ENCODE measurements around the gene TYMP.
"Not testable (repeated sequence)": the region's sequence is repeated elsewhere in the genome, so short reads cannot be mapped to it uniquely, and the experiment has no call there.

TYMP gene

DNA sequence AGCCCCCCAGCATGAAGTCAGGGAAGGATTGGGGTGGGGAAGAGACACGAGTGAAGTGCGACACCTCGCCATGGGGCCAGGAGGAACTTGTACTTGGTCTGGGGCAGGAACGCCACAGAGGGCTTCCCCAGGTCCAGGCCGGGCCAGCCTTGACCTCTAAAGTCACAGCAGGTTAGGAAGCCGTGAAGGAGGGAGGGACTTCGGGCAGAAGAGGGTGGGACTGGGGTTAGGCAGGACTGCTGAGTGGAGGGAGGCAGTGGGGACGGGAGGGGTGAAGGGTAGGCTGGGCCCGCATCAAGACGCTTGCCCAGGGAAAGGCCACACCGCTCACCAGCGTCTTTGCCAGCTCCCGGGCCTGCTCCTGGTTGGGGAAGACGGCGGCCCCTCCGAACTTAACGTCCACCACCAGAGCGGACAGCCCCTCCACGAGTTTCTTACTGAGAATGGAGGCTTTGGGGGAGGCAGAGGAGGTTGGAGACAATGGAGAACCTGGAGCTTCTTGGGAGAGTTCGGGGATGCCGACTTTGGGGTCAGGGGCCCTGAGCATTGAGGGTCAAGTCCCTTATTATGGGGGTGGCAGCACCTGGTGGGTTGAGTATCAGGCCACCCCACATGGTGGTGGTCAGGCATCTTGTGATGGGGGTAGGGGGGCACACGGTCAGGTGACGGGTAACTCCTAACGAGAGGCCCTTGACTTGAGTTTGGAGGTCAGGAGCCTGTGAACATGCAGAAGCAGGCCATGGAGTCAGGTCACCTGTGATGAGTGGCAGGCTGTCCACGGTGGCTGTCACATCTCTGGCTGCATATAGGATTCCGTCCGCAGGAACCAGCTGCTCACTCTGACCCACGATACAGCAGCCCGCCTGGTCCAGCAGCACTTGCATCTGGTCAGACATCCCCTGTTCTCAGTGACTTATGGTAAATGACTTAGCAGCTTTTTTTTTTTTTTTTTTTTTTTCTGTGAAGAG is 2.7 kb downstream of the TYMP start:
- H3K4me3 ChIP-seq (ENCODE audit: low read length) = peak overlapping the region; percentile 71
- no peak for DNase-seq (ENCODE audit: low read depth, low spot score)

DNA sequence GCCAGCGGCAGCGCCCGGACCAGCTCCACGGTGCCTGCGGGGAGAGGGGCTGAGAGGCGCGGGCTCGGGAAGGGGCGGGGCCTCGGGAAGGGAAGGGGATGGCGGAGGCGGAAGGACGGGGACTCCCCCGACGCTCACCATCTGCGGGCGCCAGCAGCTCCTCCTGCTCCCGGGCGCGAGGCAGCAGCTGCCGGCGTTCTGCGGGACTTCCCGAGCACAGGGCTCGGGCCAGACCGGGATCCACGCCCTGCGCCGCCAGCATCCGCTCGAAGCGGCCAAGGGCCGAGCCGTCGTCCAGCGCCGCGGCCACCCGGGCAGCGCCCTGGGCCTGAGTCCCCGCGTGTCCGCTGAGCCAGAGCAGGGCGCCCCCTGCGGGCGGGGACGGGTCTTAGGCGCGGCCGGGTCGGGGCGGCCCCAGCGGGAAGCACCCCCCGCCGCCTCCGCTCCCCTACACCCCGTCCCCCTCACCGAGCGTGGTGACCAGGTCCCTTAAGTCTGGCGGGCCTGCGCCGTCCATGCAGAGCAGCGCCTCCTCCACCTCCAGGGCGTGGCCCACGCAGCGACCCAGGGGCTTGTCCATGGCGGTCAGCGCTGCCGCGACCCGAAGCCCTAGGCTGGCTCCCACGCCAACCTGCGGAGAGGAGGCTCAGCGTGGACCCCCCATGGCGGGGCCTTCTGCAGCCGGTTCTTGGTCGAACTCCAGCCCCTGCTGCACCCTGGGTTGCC is 3.5 kb downstream of the TYMP start:
- peak overlapping the region; percentile 71 for H3K4me3 ChIP-seq (ENCODE audit: low read length)
- DNase-seq (ENCODE audit: low read depth, low spot score) = peak; percentile 76

DNA sequence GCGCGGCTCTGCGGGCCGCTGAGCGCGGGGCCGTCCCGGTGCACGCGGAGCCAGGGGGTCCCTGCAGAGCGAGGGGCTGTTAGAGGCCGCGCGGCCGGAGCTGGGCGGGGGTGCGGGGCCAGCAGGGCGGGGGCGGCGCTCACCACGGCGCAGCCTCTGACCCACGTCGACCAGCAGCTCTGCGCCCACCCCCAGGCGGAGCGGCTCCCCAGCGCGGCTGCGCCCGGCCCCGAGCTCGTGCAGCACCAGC is 4.0 kb downstream of the TYMP start:
- DNase-seq (ENCODE audit: low read depth, low spot score) = no peak
- H3K4me3 ChIP-seq (ENCODE audit: low read length) = peak overlapping the region; percentile 71

DNA sequence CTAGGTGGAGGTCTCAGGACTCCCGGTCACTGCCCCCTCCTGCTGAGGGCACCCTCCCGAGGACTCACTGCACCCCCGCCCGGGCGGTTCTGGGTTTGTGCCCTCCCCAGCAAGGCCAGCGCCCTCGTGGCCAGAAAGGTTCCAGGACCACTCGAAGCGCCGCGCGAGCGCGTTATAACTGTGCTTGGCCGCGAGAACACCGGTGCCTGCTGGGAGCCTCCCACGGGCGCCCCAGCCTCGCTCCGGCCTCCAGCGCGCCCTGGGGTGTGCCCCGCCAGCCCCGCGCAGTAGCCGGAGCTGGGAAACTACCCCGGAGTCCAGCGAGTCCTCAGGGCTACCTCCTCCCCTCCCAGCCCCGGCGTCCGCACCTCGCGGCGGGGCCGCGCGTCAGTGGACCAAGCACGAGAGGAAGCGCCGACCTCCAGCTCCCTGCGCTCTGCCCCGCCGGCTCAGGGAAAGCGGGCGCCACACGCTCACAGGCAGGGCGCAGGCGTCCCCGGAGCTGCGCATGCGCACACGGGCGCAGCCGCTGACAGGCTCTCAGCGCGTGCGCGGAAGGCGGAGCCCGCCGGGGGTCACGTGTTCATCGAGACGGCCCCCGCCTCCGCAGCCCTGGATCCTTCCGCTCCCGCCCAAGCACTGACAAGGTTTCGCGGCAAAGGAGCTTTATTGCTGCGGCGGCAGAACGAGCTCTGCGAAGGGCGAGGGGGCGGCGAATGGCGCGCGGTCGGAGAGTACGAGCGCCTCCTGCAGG is 4.5 kb downstream of the TYMP start, which contains the start of gene SCO2:
Gene SCO2, minus strand, starts transcription at position 495 of the 754 bp plus-strand sequence. CDS start 1,187 bp downstream, outside the sequence.
- peak; percentile 95 for DNase-seq (ENCODE audit: low read depth, low spot score)
- peak within 1 kb of the TSS; percentile 71 for H3K4me3 ChIP-seq (ENCODE audit: low read length)

DNA sequence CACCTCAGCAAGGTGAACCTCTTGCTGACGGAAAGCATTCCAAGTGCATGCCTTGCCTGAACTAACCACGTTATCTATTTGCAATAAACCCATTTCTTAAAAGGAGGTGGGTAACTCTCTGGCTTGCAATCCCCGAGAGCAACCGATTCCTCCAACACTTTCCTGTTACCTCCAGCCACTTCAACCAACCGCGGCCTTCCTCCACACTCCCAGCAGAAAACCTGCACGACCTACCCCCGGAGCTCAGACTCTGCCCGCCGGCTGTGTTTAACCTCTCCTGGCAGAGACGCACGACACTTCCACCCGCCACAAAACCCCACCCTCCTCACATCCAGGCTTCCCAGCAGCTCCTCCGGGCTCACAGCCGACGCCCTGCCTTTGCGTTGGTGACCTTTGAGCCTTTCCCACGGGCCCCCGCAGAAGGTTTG is 5.1 kb downstream of the TYMP start:
- no peak for DNase-seq (ENCODE audit: low read depth, low spot score)

DNA sequence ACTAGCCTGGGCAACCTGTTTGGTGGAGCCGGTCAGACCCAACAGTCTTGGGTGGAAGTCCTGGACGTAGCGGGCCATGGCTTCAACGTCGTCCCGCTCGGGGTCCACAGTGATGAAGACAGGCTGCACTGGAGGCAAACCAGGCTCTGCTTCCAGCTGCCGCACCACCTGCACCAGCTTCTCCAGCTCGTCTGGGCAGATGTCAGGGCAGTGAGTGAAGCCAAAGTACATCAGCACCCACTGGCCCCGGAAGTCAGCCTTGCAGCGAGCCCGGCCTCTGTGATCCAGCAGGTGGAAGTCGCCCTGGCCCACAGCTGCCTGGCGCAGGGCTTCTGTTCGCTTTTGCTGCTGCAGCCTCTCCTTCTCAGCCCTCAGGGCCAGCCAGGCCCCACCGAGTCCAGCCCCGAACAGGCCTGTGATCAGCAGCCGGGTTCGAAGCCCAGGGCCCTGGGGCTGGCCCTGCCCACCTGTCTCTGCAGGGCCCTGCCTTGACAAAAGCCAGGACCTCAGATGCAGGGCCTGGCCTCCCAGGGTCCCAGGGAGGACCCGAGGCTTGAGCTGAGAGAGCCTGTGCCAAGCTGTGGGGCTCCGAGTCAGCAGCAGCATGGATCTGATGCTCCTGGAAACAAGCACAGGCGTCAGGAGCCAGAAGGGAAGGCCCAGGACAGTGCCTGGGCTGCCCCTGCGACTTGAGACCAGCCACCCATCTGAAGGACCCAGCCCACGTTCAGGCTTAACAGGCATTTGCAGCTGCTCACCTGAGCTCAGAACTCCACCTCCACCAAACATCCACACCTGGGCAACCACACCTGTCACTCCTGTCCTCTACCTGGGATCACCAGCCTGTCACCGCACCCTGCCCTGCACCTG is 5.8 kb downstream of the TYMP start:
- H3K4me3 ChIP-seq (ENCODE audit: low read length) = peak overlapping the region; percentile 71

More for the DNA sequence above, 5.1 kb downstream of the TYMP start:
- peak overlapping the region; percentile 71 for H3K4me3 ChIP-seq (ENCODE audit: low read length)

DNA sequence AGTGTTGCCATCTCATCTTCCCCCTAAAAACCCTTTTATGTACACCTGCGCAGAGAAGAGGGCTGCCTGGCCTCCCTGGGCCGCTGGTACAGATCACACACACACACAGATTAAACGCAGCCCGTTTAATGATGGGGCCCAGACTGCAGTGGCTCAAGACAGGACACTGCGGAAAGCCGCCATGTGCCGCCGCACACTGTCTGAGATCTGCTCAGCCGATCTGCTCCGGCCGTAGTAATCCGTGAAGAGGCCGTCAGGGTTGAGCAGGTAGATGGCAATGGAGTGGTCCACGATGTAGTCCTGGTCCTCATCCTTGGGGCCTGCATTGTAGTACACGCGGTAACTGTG is 6.4 kb downstream of the TYMP start:
- H3K4me3 ChIP-seq (ENCODE audit: low read length) = no peak overlapping the region
- DNase-seq (ENCODE audit: low read depth, low spot score) = no peak

More for the DNA sequence above, 5.8 kb downstream of the TYMP start:
- no peak for DNase-seq (ENCODE audit: low read depth, low spot score)

DNA sequence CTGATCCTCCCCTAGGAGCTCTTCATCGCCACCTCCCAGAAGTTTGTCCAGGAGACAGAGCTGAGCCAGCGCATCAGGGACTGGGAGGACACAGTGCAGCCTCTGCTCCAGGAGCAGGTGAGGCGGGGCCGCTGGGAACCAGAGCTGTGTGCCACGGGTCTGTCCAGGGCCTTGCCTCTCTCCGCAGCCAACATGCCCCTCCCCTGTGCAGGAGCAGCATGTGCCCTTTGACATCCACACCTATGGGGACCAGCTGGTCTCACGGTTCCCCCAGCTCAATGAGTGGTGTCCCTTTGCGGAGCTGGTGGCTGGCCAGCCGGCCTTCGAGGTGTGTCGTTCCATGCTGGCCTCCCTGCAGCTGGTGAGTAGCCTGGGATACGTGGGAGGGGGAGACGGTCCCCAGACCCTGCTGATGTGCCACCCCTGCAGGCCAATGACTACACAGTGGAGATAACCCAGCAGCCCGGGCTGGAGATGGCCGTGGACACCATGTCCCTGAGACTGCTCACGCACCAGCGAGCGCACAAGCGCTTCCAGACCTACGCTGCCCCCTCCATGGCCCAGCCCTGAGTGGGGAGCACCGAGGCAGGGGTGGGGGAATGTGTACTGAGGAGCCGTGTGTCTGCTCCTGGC is 6.9 kb downstream of the TYMP start:
- no peak for DNase-seq (ENCODE audit: low read depth, low spot score)
- H3K4me3 ChIP-seq (ENCODE audit: low read length) = no peak overlapping the region

DNA sequence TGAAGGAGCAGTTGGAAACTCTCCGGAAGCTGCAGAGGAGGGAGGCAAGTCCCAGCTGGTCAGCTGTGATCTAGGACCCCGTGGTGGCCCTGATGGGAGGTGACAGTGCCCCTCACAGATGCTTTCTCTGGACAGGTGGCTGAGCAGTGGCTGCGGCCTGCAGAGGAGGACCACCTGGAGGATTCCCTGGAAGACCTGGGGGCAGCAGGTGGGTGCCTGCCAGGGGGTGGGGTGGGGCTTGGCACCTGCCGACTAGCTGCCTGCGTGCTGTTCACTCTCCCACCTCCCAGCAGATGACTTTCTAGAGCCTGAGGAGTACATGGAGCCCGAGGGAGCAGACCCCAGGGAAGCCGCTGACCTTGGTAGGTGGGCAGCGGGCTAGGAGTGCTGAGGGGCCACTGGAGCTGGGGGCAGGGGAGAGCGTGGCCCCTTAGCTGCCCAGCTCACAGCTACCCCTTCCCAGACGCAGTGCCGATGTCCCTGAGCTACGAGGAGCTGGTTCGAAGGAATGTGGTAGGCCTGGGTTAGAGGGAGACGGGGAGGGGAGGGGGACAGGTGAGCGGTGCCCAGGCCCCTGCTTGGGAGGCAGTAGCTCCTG is 7.5 kb downstream of the TYMP start:
- no peak overlapping the region for H3K4me3 ChIP-seq (ENCODE audit: low read length)
- DNase-seq (ENCODE audit: low read depth, low spot score) = no peak

DNA sequence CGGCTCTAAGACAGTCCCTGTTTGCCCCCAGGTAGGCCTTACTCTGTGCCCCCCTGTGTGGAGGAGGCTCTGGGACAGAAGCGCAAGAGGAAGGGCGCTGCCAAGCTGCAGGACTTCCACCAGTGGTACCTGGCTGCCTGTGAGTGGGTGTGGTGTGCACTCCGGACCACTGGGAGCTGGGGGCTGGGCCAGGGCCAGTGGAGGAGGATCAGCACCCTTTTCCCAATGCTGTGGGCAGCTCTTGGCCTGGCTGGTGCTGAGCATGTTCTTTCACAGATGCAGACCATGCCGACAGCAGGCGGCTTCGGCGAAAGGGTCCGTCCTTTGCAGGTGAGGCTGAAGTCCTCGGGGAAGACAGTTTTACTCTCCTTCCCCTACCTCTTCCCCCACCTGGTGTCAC is 8.1 kb downstream of the TYMP start:
- H3K4me3 ChIP-seq (ENCODE audit: low read length) = no peak overlapping the region
- DNase-seq (ENCODE audit: low read depth, low spot score) = no peak

DNA sequence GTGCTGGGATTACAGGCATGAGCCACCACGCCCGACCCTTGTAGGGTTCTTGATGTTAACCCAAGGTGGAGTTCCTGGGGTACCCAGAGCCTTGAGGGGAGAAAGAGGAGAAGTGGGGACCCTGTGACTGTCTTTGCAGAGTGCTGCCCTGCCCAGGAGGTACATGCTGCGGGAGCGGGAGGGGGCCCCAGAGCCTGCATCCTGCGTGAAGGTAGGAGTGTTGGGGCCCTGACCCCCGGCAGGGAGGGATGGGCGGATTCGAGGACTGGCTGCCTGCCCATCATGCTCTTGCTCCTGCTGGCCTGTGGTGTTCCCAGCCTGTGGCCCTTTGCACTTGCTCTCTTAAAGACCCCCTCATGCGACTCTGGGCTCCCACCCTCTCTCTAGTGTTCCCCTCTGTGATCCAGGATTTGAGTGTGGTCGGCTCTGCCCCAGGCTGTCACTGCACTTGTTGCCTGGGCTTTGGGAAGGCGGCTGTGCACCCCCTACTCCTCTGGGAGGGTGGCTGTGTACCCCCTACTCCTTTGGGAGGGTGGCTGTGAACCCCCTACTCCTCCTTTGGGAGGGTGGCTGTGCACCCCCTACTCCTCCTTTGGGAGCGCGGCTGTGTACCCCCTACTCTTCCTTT is 8.9 kb downstream of the TYMP start:
- H3K4me3 ChIP-seq (ENCODE audit: low read length) = no peak overlapping the region
- no peak for DNase-seq (ENCODE audit: low read depth, low spot score)

DNA sequence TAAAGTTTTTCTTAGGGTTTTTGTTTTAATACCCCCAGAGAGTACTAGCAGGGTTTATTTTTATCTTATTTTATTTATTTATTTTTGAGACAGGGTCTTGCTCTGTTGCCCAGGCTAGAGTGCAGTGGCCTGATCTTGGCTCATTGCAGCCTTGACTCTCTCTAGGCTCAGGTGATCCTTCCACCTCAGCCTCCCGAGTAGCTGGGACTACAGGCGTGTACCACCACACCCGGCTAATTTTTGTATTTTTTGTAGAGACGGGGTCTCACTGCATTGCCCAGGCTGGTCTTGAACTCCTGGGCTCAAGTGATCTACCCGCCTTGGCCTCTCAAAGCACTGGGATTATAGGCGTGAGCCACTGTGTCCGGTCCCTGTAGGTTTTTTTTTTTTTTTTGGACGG is 9.6 kb downstream of the TYMP start:
- DNase-seq (ENCODE audit: low read depth, low spot score); H3K4me3 ChIP-seq (ENCODE audit: low read length): not testable (repeated sequence)

DNA sequence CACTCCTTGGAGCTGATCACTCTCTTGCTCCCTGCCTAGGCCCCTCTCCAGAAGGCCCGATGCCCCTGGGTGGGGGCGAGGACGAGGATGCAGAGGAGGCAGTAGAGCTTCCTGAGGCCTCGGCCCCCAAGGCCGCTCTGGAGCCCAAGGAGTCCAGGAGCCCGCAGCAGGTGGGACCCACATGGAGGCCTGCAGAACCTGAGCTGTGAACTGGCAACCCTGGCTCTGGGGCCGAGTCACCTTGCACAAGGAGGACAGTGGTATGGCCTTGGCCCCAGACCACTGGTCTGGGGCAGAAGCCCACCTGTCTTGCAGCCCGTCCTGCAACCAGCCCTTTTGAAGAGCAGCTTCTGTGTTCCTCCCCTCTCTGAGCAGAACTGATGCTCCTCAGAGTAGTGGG is 10.7 kb downstream of the TYMP start:
- H3K4me3 ChIP-seq (ENCODE audit: low read length) = no peak overlapping the region
- DNase-seq (ENCODE audit: low read depth, low spot score) = no peak

DNA sequence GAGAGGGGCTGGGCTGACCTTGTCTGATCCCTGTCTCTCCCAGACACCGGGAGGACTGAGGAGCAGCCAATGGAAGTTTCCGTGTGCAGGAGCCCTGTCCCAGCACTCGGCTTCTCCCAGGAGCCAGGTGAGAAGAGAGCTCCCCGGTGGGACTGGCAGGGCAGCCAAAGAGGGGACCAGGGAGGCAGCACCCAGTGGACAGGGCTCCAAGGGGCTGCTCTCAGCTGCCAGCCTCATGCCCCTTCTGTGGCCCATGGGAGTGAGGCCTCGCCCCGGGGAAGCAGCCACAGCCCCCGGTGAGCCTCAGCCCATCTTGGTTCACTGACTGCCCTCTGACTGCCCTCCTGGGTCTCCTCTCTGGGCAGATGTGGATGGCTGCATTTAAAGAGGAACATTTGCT is 11.2 kb downstream of the TYMP start:
- no peak overlapping the region for H3K4me3 ChIP-seq (ENCODE audit: low read length)
- no peak for DNase-seq (ENCODE audit: low read depth, low spot score)

DNA sequence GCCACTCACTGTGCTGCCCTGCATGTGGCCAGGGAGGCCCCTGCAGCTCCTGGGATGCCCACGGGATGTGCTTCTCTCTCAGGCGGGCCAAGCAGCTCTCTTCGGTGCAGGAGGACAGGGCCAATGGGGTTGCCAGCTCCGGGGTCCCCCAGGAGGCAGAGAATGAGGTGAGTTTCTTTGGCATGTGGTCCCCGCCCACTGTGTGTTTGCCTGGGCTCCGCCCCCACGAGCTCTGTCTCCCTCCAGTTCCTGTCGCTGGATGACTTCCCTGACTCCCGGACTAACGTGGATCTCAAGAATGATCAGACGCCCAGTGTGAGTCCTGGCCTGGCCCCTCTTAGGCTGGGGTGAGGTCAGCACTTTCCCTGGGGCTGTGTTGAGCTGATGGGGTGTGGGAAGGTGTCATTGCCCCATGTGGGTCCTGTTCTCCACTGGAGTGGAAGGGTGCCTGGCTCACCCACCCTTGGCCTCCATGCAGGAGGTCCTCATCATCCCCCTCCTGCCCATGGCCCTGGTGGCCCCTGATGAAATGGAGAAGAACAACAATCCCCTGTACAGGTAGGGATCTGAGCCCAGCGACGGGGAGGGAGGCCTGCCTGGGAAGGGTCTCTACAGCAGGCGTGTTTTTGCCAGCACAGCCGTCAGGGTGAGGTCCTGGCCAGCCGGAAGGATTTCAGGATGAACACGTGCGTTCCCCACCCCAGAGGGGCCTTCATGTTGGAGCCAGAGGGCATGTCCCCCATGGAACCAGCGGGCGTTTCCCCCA is 12.1 kb downstream of the TYMP start:
- no peak for DNase-seq (ENCODE audit: low read depth, low spot score)
- H3K4me3 ChIP-seq (ENCODE audit: low read length) = no peak overlapping the region

DNA sequence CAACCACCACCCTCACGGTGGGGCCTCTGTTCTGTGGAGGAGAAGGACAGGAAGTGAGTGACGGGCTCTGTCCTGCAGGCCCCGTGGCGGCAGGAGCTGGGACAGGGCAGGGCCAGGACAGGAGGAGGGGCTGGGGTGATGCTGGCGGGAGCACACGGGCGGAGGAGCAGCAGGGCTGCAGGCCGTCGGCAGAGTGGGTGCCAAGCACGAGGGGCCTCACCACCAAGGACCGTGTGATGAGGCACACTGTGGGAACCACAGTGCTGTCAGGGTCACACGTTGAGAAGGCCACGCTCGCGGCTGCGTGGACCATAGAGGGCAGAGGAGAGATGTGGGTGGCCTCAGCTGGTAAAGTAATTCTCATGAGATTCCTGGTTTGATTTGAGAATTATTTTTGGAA is 12.9 kb downstream of the TYMP start:
- no peak for DNase-seq (ENCODE audit: low read depth, low spot score)

DNA sequence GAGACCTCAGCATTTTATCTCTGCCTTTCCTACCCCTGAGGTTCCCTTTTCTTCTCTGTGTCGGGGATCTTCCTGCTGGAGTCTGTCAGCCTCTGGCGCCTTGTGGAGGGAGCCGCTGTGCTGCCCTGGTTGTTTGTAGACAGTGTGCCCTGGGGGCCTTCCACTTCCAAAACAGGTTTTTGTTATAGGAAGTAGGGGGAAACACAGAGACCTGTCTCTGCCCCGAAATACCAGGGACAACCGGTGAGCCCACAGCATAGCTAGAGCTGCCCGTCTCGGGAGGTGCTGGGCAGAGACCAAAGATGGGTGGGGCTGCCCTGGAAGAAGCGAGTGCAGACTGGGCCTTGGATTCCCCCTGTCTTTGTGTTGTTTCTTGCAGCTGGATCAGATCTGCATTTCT is 13.7 kb downstream of the TYMP start:
- DNase-seq (ENCODE audit: low read depth, low spot score) = no peak
- H3K4me3 ChIP-seq (ENCODE audit: low read length) = no peak overlapping the region

More for the DNA sequence above, 12.9 kb downstream of the TYMP start:
- H3K4me3 ChIP-seq (ENCODE audit: low read length) = no peak overlapping the region

Measured in Jurkat, Clone E6-1 (cell line).